GM12801 (cell line): ENCODE measurements around the gene FMO4.

Source experiments
- TF ChIP-seq, protein P1 (sequence below): IDR thresholded peaks from one replicate; pipeline ENCODE4 v1.5.1; 2011; ENCODE audit warnings: control low read depth; ENCODE audit not compliant: insufficient read length; ENCODE audit errors: extremely low read depth

FMO4 gene

DNA sequence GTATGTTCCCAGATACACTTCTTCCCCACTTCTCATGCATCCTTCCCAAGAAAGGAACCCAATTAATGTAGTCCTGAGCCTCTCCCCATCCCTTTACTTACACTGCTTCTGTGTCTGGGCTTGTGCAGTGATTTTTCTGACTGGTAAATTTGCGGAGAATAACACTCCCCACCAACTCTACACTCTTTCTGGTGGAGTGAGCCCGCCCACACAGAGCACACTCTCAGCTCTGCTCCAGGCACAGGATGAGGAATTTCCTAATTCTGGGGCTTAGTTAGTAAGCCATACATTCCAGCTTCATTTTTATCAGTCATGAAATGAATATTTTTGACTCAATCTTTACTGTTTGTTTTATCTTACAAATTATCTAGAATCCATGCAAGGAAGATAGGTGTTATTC lies 38.6 kb downstream of the FMO4 start:
- TF ChIP-seq, protein P1, sequence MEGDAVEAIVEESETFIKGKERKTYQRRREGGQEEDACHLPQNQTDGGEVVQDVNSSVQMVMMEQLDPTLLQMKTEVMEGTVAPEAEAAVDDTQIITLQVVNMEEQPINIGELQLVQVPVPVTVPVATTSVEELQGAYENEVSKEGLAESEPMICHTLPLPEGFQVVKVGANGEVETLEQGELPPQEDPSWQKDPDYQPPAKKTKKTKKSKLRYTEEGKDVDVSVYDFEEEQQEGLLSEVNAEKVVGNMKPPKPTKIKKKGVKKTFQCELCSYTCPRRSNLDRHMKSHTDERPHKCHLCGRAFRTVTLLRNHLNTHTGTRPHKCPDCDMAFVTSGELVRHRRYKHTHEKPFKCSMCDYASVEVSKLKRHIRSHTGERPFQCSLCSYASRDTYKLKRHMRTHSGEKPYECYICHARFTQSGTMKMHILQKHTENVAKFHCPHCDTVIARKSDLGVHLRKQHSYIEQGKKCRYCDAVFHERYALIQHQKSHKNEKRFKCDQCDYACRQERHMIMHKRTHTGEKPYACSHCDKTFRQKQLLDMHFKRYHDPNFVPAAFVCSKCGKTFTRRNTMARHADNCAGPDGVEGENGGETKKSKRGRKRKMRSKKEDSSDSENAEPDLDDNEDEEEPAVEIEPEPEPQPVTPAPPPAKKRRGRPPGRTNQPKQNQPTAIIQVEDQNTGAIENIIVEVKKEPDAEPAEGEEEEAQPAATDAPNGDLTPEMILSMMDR = no peak

DNA sequence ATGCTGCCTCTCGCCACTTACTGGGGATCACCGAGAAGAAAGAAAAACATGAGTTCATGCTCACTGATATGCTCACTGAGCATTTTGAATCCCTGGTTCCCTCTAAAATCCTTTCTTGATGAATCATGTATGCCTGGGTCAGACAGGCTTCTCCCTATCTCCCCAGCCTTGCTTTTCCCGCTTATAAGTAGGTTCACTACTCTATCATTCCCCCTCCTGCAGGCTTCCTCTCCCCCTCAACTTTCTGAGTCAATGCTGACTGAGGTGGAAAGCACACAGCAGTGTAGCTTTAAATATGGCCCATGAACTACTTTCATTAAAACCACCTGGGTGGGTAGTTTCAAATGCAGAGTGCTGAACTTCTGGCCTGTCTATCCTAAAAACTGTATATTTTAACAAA lies 41.7 kb downstream of the FMO4 start:
- TF ChIP-seq, protein P1 = no peak

DNA sequence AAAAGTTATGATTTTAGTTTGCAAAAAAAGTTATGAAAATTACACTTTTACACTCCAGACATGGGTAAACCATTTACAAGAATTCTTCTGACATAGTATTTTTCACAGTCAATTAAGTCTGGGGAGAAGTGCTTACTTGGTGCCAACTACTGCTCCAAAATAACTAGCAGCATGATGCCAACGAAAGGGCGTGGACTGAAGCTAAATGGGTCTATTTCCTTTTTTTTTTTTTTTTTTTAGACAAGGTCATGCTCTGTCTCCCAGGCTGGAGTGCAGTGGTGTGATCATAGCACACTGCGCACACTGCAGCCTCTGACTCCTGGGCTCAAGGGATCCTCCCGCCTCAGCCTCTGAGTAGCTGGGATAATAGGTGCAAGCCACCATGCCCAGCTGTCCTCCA lies 43.2 kb downstream of the FMO4 start:
- TF ChIP-seq, protein P1 = no peak

DNA sequence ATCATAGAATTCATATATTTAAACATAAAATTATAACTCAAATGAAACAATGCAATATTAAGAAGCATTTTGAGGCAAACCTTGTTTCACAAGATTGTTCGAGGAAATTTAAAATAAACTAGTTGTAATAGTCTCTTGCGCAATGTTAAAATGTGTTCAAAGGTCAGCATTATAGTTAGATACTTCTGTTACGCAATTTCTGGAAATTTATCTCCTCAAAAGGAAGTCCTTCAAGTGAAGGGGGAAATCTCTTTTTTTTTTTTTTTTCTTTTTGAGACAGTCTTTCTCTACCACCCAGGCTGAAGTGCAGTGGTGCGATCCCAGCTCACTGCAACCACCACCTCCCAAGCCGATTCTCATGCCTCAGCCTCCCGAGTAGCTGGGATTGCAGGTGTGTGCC lies 52.1 kb downstream of the FMO4 start:
- TF ChIP-seq, protein P1 = no peak

DNA sequence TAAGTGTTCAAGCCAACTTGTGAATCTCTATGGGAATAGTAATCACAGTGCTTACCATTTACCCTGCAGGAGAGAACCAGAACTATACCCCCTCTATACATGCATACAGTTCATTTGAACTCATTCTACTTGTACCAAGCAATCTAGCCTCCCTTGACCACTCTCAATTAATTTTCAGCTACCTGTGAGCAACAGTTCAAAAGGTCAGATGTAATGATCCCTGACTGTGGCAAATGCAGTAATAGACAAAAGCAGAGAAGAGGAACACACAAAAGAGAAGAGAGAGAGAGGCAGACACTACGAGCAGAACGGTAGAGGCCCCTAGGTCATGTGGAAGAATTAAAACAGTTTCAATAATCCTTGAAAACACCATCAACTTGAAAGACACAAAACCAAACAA lies 52.8 kb downstream of the FMO4 start:
- TF ChIP-seq, protein P1 = no peak

DNA sequence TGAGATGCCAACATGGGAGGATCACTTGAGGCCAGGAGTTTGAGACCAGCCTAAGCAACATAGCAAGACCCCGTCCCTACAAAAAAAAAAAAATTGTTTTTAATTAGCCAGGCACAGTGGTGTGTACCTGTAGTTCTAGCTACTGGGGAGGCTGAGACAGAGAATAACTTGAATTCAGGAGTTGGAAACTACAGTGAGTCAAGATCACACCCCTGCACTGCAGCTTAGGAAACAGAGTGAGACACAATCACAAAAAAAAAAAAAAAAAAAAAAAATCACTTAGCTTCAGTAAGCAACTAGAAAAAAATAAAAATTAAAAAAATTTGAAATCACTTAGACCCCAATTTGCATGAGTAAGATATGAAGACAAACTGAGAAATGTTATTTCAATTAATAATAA lies 53.5 kb downstream of the FMO4 start:
- TF ChIP-seq, protein P1 = no peak

DNA sequence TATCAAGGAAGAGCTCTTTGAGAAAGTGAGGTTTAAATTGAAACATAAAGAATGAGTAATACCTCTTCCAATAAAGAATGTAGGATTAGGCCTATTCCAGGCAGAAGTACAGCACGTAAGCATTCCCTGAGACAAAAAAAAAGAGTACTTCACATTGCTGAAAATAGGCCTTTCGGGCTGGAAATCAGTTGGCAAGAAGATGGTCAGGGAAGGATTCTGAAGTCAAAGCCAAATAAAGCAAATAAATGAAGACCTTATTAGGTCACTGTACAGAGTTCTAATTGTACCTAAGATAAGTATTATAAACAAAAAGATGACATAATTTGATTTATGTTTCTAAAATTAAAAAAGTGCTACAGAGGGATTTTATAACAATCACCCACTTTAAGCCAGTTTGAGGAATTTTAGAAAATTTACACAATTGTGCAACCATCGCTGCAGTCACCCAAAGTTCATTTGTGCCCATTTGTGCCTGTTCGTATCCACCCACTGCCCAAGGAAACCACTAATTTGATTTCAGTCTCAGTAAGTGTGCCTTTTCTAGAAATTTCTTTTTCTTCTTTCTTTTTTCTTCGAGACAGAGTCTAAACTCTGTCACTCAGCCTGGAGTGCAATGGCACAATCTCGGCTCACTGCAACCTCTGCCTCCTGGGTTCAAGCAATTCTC lies 58.6 kb downstream of the FMO4 start:
- TF ChIP-seq, protein P1 = no peak
